H1 (cell line): Measurements from ENCODE around the gene UGT1A9. TPM values are rescaled to one million over a fixed set of nuclear protein-coding genes. Genes with fewer than 3 reads are reported as not detected.

ENCODE experiments used
- CTCF ChIA-PET: fragments of 300-600 bp; sonication (Branson Sonifier 250); formaldehyde crosslinking; loops from one replicate; lab custom pipeline; 2021; ENCODE audit not compliant: partially characterized antibody; lab: Charles Lee
- POLR2A ChIA-PET: fragments of 300-600 bp; sonication (Branson Sonifier 250); formaldehyde crosslinking; loops from one replicate; lab custom pipeline; 2021; ENCODE audit warnings: inconsistent platforms; ENCODE audit not compliant: partially characterized antibody; lab: Charles Lee
- DNase-seq, 2 experiments: peaks; one replicate each; pipeline versions ENCODE4 v3.0.0 to v3.0.0-alpha.2; 2010 to 2022; ENCODE audit warnings: low spot score in 2 of 2, low read depth in 1 of 2, mixed read lengths in 1 of 2
- FAIRE-seq: peaks from 2 replicates; lab custom pipeline; 2011; peaks lifted over from hg19 to GRCh38; lab: Jason Lieb, UNC
- H2AFZ ChIP-seq: 2 replicates; pipeline ENCODE4 v1.8.1; 2012; ENCODE audit warnings: low read length, inconsistent platforms
- H2AK5ac ChIP-seq: 2 replicates; pipeline ENCODE4 v1.6.1; 2013; ENCODE audit warnings: low read depth, low read length
- H2BK120ac ChIP-seq: replicated peaks from 2 replicates; pipeline ENCODE3; 2013; ENCODE audit warnings: low read depth, low read length, inconsistent platforms
- H2BK12ac ChIP-seq: 2 replicates; pipeline ENCODE4 v1.6.1; 2013; ENCODE audit warnings: low read depth, low read length
- H2BK15ac ChIP-seq: 2 replicates; pipeline ENCODE4 v1.6.1; 2013; ENCODE audit warnings: low read length
- H2BK20ac ChIP-seq: 2 replicates; pipeline ENCODE4 v1.6.1; 2013; ENCODE audit warnings: low read length
- H2BK5ac ChIP-seq: 2 replicates; pipeline ENCODE4 v1.6.1; 2013; ENCODE audit warnings: low read depth, low read length
- H3K14ac ChIP-seq: 2 replicates; pipeline ENCODE4 v1.6.1; 2013; ENCODE audit warnings: inconsistent platforms; ENCODE audit not compliant: insufficient read length
- H3K18ac ChIP-seq: 2 replicates; pipeline ENCODE4 v1.6.1; 2013; ENCODE audit warnings: low read length; ENCODE audit errors: extremely low read depth
- H3K23ac ChIP-seq: 2 replicates; pipeline ENCODE4 v1.6.1; 2013; ENCODE audit warnings: inconsistent platforms; ENCODE audit not compliant: insufficient read length
- H3K23me2 ChIP-seq: 2 replicates; pipeline ENCODE4 v1.6.1; 2013; ENCODE audit warnings: low read depth, low read length
- H3K27ac ChIP-seq: 2 replicates; pipeline ENCODE4 v1.6.1; 2011; ENCODE audit warnings: low read depth, low read length, inconsistent platforms
- H3K27me3 ChIP-seq, 4 experiments: replicated peaks in 1 of 4; 1 replicate in 1 of 4; 2 replicates in 3 of 4; pipeline versions ENCODE4 v1.6.1 to v1.8.1; 2011 to 2013; ENCODE audit warnings: low read length in 3 of 4, mild to moderate bottlenecking in 3 of 4, inconsistent platforms in 2 of 4, mixed read lengths in 2 of 4, moderate library complexity in 1 of 4; ENCODE audit not compliant: control insufficient read depth in 3 of 4, insufficient read depth in 3 of 4; ENCODE audit errors: extremely low read depth in 1 of 4
- H3K36me3 ChIP-seq, 4 experiments: 2 replicates each; pipeline versions ENCODE4 v1.6.1 to v1.8.1; 2011 to 2013; ENCODE audit warnings: mild to moderate bottlenecking in 4 of 4, low read length in 3 of 4, moderate library complexity in 2 of 4, control low read depth in 1 of 4, inconsistent platforms in 1 of 4; ENCODE audit not compliant: insufficient read depth in 4 of 4, control insufficient read depth in 2 of 4
- H3K4ac ChIP-seq: replicated peaks from 2 replicates; pipeline ENCODE3; 2013; ENCODE audit warnings: low read length, low read depth, mixed read lengths, inconsistent platforms; ENCODE audit not compliant: insufficient read length
- H3K4me1 ChIP-seq, 4 experiments: replicated peaks in 1 of 4; 1 replicate in 1 of 4; 2 replicates in 3 of 4; pipeline versions ENCODE4 v1.6.1 to v1.8.1; 2011 to 2013; ENCODE audit warnings: low read length in 3 of 4, inconsistent platforms in 2 of 4, mixed read lengths in 1 of 4; ENCODE audit not compliant: insufficient read depth in 4 of 4, control insufficient read depth in 3 of 4
- H3K4me2 ChIP-seq, 2 experiments: 2 replicates each; pipeline versions ENCODE4 v1.6.1 to v1.8.1; 2011 to 2013; ENCODE audit warnings: low read depth in 2 of 2, low read length in 2 of 2, control low read depth in 1 of 2, inconsistent platforms in 1 of 2, mild to moderate bottlenecking in 1 of 2; ENCODE audit not compliant: insufficient read depth in 1 of 2
- H3K4me3 ChIP-seq, 4 experiments: fragments of 200-600, 300-600 bp in 1 of 4; sonication (generic), shearing (Covaris generic), sonication (Bioruptor Twin) in 1 of 4; 2 replicates each; pipeline versions ENCODE4 v1.5.1 to v1.8.1; 2011 to 2016; ENCODE audit warnings: low read length in 4 of 4, low read depth in 3 of 4, control low read depth in 2 of 4, inconsistent platforms in 2 of 4, mild to moderate bottlenecking in 2 of 4, mixed read lengths in 1 of 4, moderate library complexity in 1 of 4; ENCODE audit not compliant: insufficient read depth in 2 of 4; ENCODE audit errors: extremely low read depth in 1 of 4
- H3K56ac ChIP-seq: replicated peaks from 2 replicates; pipeline ENCODE3; 2013; ENCODE audit warnings: low read depth, mild to moderate bottlenecking, mixed read lengths, low read length, inconsistent platforms; ENCODE audit not compliant: insufficient read length
- H3K79me1 ChIP-seq: 2 replicates; pipeline ENCODE4 v1.6.1; 2013; ENCODE audit warnings: low read depth, low read length, control low read depth
- H3K79me2 ChIP-seq, 2 experiments: 2 replicates each; pipeline versions ENCODE4 v1.6.1 to v1.8.1; 2012 to 2013; ENCODE audit warnings: low read length in 2 of 2, mild to moderate bottlenecking in 2 of 2, inconsistent platforms in 1 of 2; ENCODE audit not compliant: insufficient read depth in 2 of 2, control insufficient read depth in 1 of 2
- H3K9ac ChIP-seq, 4 experiments: replicated peaks in 1 of 4; 1 replicate in 1 of 4; 2 replicates in 3 of 4; pipeline versions ENCODE4 v1.6.1 to v1.8.1; 2011 to 2013; ENCODE audit warnings: low read depth in 3 of 4, low read length in 3 of 4, control low read depth in 2 of 4, mild to moderate bottlenecking in 2 of 4, moderate library complexity in 2 of 4, inconsistent platforms in 1 of 4; ENCODE audit errors: extremely low read depth in 1 of 4
- H3K9me3 ChIP-seq, 2 experiments: 2 replicates each; pipeline versions ENCODE4 v1.6.1 to v1.8.1; 2012 to 2013; ENCODE audit warnings: mild to moderate bottlenecking in 2 of 2, moderate library complexity in 2 of 2, control low read depth in 1 of 2, inconsistent platforms in 1 of 2, low read depth in 1 of 2, low read length in 1 of 2, mixed read lengths in 1 of 2; ENCODE audit not compliant: insufficient read depth in 2 of 2
- H4K20me1 ChIP-seq, 2 experiments: replicated peaks in 1 of 2; 2 replicates each; pipeline versions ENCODE3 to v1.8.1; 2011 to 2013; ENCODE audit warnings: inconsistent platforms in 2 of 2, low read length in 2 of 2, mild to moderate bottlenecking in 1 of 2; ENCODE audit not compliant: insufficient read depth in 2 of 2, control insufficient read depth in 1 of 2
- H4K5ac ChIP-seq: 2 replicates; pipeline ENCODE4 v1.6.1; 2013; ENCODE audit warnings: low read length, low read depth, mixed read lengths, inconsistent platforms; ENCODE audit not compliant: insufficient read length
- H4K8ac ChIP-seq: 2 replicates; pipeline ENCODE4 v1.8.0; 2013; ENCODE audit warnings: mild to moderate bottlenecking, moderate library complexity, low read length, inconsistent platforms; ENCODE audit not compliant: insufficient read depth; ENCODE audit errors: extremely low read depth
- H4K91ac ChIP-seq: replicated peaks from 2 replicates; pipeline ENCODE3; 2013; ENCODE audit warnings: low read length, mixed read lengths, inconsistent platforms; ENCODE audit not compliant: insufficient read length
- ASH2L ChIP-seq: fragments of 200-600, 300-600 bp; sonication (generic); IDR thresholded peaks from one replicate; pipeline ENCODE4 v1.7.1; 2017; ENCODE audit warnings: low read length
- BACH1 ChIP-seq: IDR thresholded peaks from 2 replicates; pipeline ENCODE4 v1.6.1; 2012; ENCODE audit warnings: low read length, improper control_type of control experiment
- CHD2 ChIP-seq: IDR thresholded peaks from 2 replicates; pipeline ENCODE4 v1.6.1; 2012; ENCODE audit warnings: low read length, improper control_type of control experiment
- CREB1 ChIP-seq: IDR thresholded peaks from 2 replicates; pipeline ENCODE4 v1.6.1; 2012; ENCODE audit warnings: inconsistent platforms
- GABPA ChIP-seq: IDR thresholded peaks from 2 replicates; pipeline ENCODE4 v1.6.1; 2011; ENCODE audit warnings: mild to moderate bottlenecking, low read length, moderate library complexity, borderline replicate concordance; ENCODE audit not compliant: insufficient read depth
- JUND ChIP-seq: IDR thresholded peaks from 2 replicates; pipeline ENCODE4 v1.6.1; 2011; ENCODE audit warnings: mild to moderate bottlenecking, improper control_type of control experiment, low read length
- NANOG ChIP-seq: IDR thresholded peaks from 2 replicates; pipeline ENCODE4 v1.6.1; 2011; ENCODE audit warnings: low read length, low read depth, mild to moderate bottlenecking, inconsistent platforms; ENCODE audit not compliant: insufficient read depth, poor library complexity, severe bottlenecking
- RAD21 ChIP-seq, 2 experiments: IDR thresholded peaks in 1 of 2; conservative IDR thresholded peaks in 1 of 2; 2 replicates each; pipeline ENCODE4 v1.6.1; 2011; ENCODE audit warnings: low read depth in 2 of 2, low read length in 2 of 2, improper control_type of control experiment in 1 of 2, inconsistent platforms in 1 of 2, mild to moderate bottlenecking in 1 of 2, moderate library complexity in 1 of 2
- SIRT6 ChIP-seq: IDR thresholded peaks from one replicate; pipeline ENCODE4 v1.7.1; 2012; ENCODE audit warnings: low read length, inconsistent platforms
- TAF7 ChIP-seq: optimal IDR thresholded peaks from 2 replicates; pipeline ENCODE3; 2011; ENCODE audit warnings: low read depth, mild to moderate bottlenecking, inconsistent platforms, low read length, moderate library complexity, borderline replicate concordance
- TBP ChIP-seq: IDR thresholded peaks from 2 replicates; pipeline ENCODE4 v1.6.1; 2011; ENCODE audit warnings: low read depth, low read length, improper control_type of control experiment
- TEAD4 ChIP-seq: IDR thresholded peaks from 2 replicates; pipeline ENCODE4 v1.6.1; 2012; ENCODE audit warnings: low read depth, low read length, inconsistent platforms, mixed read lengths
- WGBS, 2 experiments: shearing (Covaris generic) in 1 of 2; methylation state at CpG; one replicate each; pipeline versions ENCODE4 v1.1.6 to v1.1.7; 2013 to 2015; ENCODE audit warnings: low lambda C conversion rate in 2 of 2, mixed read lengths in 2 of 2, inconsistent platforms in 1 of 2, low coverage in 1 of 2, missing lambda C conversion rate in 1 of 2; ENCODE audit not compliant: insufficient replicate concordance in 2 of 2, insufficient coverage in 1 of 2, insufficient read length in 1 of 2; ENCODE audit errors: extremely low coverage in 1 of 2, missing lambda C conversion rate in 1 of 2; 5-methylcytosine and 5-hydroxymethylcytosine counted together
- polyA plus RNA-seq, 7 experiments: library from polyadenylated mRNA; depleted of rRNA in 3 of 7; stranded (reverse) in 5 of 7; unstranded in 2 of 7; fragments of >200 nt in 5 of 7; fragments of 200-250 nt in 2 of 7; gene quantifications; 1 replicate in 5 of 7; 2 replicates in 1 of 7; 4 replicates in 1 of 7; pipeline versions ENCODE4 v1.2.1 to v1.2.3, GENCODE V29; 2011 to 2013; ENCODE audit warnings: missing spikeins in 2 of 7, mixed read lengths in 2 of 7
- total RNA-seq: library from RNA; stranded (reverse); fragmentation: NEBNext Ultra II Directional; extraction: Animal tissue kit (Norgen Biotek cat#: 25700); gene quantifications from 2 replicates; pipeline ENCODE4 v1.2.1, GENCODE V29; 2021
- TF ChIP-seq, protein P1 (sequence below): IDR thresholded peaks from 2 replicates; pipeline ENCODE4 v1.6.1; 2012; ENCODE audit warnings: inconsistent platforms

Gene UGT1A9
- total and polyA plus RNA-seq, 2 of the 8 experiments (the other 6 are each of a cell fraction or from before 2014, with no cell fraction given) = not detected

GRCh38 chr2:233668605-233669260, 3.0 kb upstream of the UGT1A9 start:
- H2BK20ac ChIP-seq = no peak overlapping the region
- no peak overlapping the region for H2BK15ac ChIP-seq
- H4K20me1 ChIP-seq = no peaks in the 10 kb centered on the region
- CTCF ChIA-PET = no interaction called here
- H3K4ac ChIP-seq = no peak overlapping the region
- H3K4me2 ChIP-seq = no peak overlapping the region
- H3K9ac ChIP-seq = no peak overlapping the region
- no peak overlapping the region for H3K27ac ChIP-seq
- H2BK5ac ChIP-seq = no peak overlapping the region
- no peaks in the 10 kb centered on the region for H3K9me3 ChIP-seq
- H3K4me3 ChIP-seq = no peak overlapping the region
- TF ChIP-seq BACH1 (no peak), JUND (no peak), TEAD4 (no peak), NANOG (no peak), RAD21 (IDR thresholded peaks at IDR 0.05 in 1 of 2, conservative IDR thresholded peaks at IDR 0.05 in 1 of 2; ENCODE audit: low read depth in 2 of 2, low read length in 2 of 2) (no peak), SIRT6 (no peak), TBP (no peak), CREB1 (no peak), ASH2L (no peak), CHD2 (no peak), GABPA (no peak), TAF7 (no peak)
- TF ChIP-seq, protein P1, sequence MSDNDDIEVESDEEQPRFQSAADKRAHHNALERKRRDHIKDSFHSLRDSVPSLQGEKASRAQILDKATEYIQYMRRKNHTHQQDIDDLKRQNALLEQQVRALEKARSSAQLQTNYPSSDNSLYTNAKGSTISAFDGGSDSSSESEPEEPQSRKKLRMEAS = no peak
- no peak overlapping the region for H4K5ac ChIP-seq
- H3K79me2 ChIP-seq = no peaks in the 10 kb centered on the region
- FAIRE-seq = no peak
- H3K23ac ChIP-seq = no peak overlapping the region
- H2AFZ ChIP-seq = no peak overlapping the region
- DNase-seq = no peak
- H2AK5ac ChIP-seq = no peak overlapping the region
- no peaks in the 10 kb centered on the region for H3K4me1 ChIP-seq
- no peaks in the 10 kb centered on the region for H3K79me1 ChIP-seq
- H3K14ac ChIP-seq = no peak overlapping the region
- no peak overlapping the region for H2BK120ac ChIP-seq
- H3K56ac ChIP-seq = no peak overlapping the region
- H3K27me3 ChIP-seq = no peaks in the 10 kb centered on the region
- no peak overlapping the region for H4K8ac ChIP-seq
- no peak overlapping the region for H2BK12ac ChIP-seq
- no peaks in the 10 kb centered on the region for H3K23me2 ChIP-seq
- WGBS, 2 experiments = 95% methylated on average over 4 of the region's 4 CpGs; no CpG with 5 or more reads in 1 of the 2 experiments
- POLR2A ChIA-PET = no interaction called here
- no peaks in the 10 kb centered on the region for H3K36me3 ChIP-seq
- H4K91ac ChIP-seq = no peak overlapping the region
- H3K18ac ChIP-seq = no peak overlapping the region
